Activated naive CD8-positive, alpha-beta T cell (primary cell): ENCODE results near the gene FBXO45.
"Not testable (repeated sequence)": the region's sequence is repeated elsewhere in the genome, so short reads cannot be mapped to it uniquely, and the experiment has no call there.

Experiments used
- H3K27ac Mint-ChIP-seq: one replicate; pipeline ENCODE4 v1.8.0; 2021; ENCODE audit warnings: mixed read lengths
- H3K27me3 Mint-ChIP-seq: one replicate; pipeline ENCODE4 v1.8.0; 2021; ENCODE audit warnings: mixed read lengths
- H3K36me3 Mint-ChIP-seq: one replicate; pipeline ENCODE4 v1.8.0; 2021; ENCODE audit warnings: mixed read lengths
- H3K4me1 Mint-ChIP-seq: one replicate; pipeline ENCODE4 v1.8.0; 2021; ENCODE audit warnings: low read depth, mixed read lengths
- H3K4me3 Mint-ChIP-seq: one replicate; pipeline ENCODE4 v1.8.0; 2021; ENCODE audit warnings: mild to moderate bottlenecking, mixed read lengths
- H3K9me3 Mint-ChIP-seq: one replicate; pipeline ENCODE4 v1.8.0; 2021; ENCODE audit warnings: low read depth, mixed read lengths

The FBXO45 gene

DNA sequence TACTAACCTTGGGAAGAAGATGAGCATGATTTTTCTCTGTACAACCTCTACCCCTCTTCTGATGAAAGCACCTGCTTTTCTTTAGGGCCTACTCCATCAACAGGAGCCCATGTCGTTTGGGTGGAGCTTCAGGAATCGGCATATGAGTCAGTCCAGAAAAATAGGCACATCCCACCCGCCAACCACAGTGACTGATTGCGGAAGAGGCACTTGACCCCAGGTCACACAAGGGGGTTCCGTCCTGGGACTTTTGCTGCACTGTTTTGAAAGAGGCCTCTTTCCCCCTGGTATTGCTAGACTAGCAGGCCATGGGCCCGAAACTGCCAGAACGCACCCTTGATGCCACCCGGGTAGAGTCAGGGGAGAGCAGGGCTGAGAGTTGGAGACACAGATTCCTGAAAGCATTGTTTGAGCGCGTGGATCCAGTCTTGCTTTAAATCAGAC is 51.7 kb downstream of the FBXO45 start:
- Mint-ChIP-seq H3K27me3 (no peaks in the 10 kb centered on the region), H3K36me3 (peaks cover 3% of the 10 kb centered on the region), H3K4me3 (no peak overlapping the region), H3K9me3 (no peaks in the 10 kb centered on the region), H3K27ac (no peak overlapping the region), H3K4me1 (peaks cover 27% of the 10 kb centered on the region)

DNA sequence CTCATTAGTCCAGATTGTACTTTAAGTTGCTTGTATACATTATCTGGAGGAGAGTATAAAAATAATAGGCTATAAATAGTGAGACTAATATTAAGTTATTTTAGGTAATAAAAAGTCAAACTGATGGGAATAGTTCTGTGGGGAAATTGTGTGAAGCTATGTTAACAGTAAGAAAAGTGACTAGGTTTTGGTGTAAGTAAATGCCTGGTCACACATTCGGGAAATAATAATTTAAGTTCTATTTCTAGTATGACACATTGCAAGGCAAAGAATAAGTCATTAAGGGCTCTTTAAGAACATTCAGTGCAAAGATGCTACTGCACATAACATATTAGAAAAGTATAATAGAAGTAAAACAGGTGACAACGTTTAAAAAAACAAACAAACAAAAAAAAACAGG is 52.2 kb downstream of the FBXO45 start:
- Mint-ChIP-seq H3K9me3 (no peaks in the 10 kb centered on the region), H3K27ac (no peak overlapping the region), H3K4me1 (peaks cover 29% of the 10 kb centered on the region), H3K36me3 (peaks cover 3% of the 10 kb centered on the region), H3K4me3 (no peak overlapping the region), H3K27me3 (no peaks in the 10 kb centered on the region)

DNA sequence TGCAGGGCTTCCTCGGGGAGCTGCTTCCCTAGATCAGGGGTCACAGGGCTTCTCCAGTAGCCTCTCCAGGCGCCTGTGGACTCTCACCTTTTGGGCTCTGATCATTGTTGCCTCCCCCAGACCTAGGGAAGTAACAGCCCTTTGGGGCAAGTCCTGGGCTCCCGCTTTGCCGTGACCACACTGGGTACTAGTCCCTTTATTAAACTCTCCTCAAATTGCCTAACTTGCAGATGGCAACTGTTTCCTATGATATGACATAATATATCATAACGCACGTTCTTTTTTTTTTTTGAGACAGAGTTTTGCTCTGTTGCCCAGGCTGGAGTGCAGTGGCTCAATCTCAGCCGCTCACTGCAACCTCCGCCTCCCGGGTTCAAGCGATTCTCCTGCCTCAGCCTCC is 53.2 kb downstream of the FBXO45 start:
- H3K27ac Mint-ChIP-seq = no peak overlapping the region
- H3K4me3 Mint-ChIP-seq = no peak overlapping the region
- no peaks in the 10 kb centered on the region for H3K9me3 Mint-ChIP-seq
- H3K36me3 Mint-ChIP-seq = peaks cover 3% of the 10 kb centered on the region
- H3K4me1 Mint-ChIP-seq = peaks cover 29% of the 10 kb centered on the region
- H3K27me3 Mint-ChIP-seq = no peaks in the 10 kb centered on the region

DNA sequence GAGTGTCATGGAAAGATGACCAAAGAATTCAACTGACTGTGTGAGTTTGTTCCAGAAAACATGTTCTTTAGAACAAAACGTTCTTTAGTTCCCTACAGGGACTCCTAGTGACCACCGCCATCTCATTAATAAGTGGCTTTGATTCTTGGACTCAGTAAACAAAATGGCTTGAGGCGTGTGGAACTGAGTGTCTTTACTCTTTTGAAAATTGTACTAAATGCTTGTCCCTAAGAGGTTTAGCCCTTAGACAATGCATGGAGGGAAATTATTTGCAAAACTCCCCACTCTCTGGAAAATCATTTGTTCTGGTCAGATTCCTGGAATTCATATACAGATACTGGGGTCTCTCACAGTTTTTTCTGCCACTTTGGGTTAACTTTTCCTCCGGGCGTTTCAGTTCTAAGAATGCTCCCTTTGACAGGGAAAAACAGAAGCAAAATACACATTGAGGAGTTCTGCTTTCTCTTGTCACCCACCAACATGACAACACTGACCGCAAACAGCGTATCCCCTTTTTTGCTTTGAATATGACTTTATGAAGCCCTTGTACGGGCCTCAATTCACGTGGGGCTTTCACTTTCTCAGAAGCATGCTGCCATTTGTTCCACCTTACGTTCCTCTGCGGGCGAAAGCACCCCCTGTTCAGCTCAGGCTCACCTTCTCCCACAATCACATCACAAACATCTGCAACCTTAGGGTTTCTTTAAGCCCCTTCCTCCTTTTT is 55.8 kb downstream of the FBXO45 start:
- Mint-ChIP-seq H3K4me1 (peaks cover 26% of the 10 kb centered on the region), H3K4me3 (peak overlapping the region; percentile 85), H3K27me3 (no peaks in the 10 kb centered on the region), H3K27ac (peak overlapping the region; percentile 86), H3K9me3 (no peaks in the 10 kb centered on the region), H3K36me3 (peaks cover 3% of the 10 kb centered on the region)

DNA sequence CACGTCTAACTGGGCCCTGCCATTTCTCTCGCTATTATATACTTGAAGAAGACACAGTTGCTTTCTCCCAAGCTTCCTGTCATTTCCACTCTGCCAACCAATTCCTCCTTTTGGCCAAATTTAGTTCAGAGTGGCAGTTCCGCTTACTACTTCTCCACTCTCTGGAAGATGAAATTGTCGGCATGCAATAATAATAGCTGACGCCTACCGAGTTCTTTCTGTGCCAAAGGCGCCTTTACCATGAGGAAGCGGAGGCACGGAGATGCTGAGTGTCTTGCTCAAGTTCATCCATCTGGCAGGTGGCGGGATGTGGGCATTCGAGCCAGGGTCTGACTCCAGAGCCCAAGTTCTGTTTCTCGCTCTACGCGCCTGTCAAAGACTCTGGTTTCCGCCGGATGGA is 56.4 kb downstream of the FBXO45 start:
- Mint-ChIP-seq H3K27ac (peak overlapping the region; percentile 86), H3K9me3 (no peaks in the 10 kb centered on the region), H3K27me3 (no peaks in the 10 kb centered on the region), H3K36me3 (peaks cover 3% of the 10 kb centered on the region), H3K4me3 (peak overlapping the region; percentile 85), H3K4me1 (peaks cover 31% of the 10 kb centered on the region)

DNA sequence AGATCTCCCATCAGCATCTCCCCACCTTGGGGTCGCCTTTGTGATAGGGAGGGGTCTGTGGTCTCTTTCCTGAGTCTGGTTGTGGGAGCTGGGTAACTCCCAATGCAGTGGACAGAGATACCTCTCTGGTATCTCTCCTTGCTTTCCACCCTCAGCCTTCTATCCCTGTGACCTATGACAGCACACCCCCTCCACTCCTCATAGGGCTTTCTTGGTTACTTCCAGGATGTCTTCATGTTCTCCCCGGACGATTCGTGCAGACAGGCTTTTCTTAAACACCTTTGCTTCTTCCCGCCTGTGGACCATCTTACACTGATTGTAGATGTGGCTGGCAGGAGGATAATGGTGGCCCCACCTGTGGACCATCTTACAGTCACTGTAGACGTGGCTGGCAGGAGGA is 56.9 kb downstream of the FBXO45 start:
- Mint-ChIP-seq H3K9me3 (no peaks in the 10 kb centered on the region), H3K36me3 (peaks cover 3% of the 10 kb centered on the region), H3K27ac (peak overlapping the region; percentile 75), H3K4me1 (peaks cover 32% of the 10 kb centered on the region), H3K4me3 (peak overlapping the region; percentile 18), H3K27me3 (no peaks in the 10 kb centered on the region)

DNA sequence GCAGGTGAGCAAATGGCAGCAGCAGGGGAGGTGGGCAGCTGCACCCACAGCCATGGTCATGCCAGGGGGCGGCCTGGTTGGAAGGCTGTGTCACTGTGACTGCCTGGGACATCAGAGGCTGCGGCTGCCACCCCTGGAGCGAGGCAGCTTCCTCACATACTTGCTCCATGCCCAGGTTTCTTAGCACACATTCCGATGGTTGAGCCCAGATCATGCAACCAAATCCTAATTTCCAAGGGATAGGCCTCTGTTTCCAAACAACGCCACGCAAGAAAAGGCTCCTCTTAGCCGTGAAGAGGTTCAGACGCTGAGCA is 59.4 kb downstream of the FBXO45 start:
- no peaks in the 10 kb centered on the region for H3K9me3 Mint-ChIP-seq
- no peak overlapping the region for H3K27ac Mint-ChIP-seq
- H3K4me1 Mint-ChIP-seq = peaks cover 45% of the 10 kb centered on the region
- H3K27me3 Mint-ChIP-seq = no peaks in the 10 kb centered on the region
- no peak overlapping the region for H3K4me3 Mint-ChIP-seq
- peaks cover 3% of the 10 kb centered on the region for H3K36me3 Mint-ChIP-seq

DNA sequence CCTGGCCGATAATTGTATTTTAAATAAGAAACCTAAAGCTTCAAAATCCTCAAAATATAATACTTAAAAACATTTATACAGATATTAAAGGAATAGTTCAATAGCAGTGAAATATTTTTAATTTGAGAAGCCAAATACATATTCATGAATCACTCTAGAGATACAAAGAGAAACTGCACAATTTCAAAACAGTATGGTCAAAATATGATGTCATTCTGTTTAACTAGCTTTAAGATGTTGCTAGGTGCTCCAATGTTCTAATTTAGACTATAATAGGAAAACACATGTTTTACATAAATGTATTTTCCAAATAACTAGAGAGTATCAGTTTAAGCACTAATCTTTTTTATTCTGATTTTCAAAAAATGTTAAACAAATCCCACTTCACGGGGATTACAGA is 60.8 kb downstream of the FBXO45 start:
- peaks cover 3% of the 10 kb centered on the region for H3K36me3 Mint-ChIP-seq
- H3K4me3 Mint-ChIP-seq = no peak overlapping the region
- H3K27ac Mint-ChIP-seq = peak overlapping the region; percentile 83
- peaks cover 51% of the 10 kb centered on the region for H3K4me1 Mint-ChIP-seq
- no peaks in the 10 kb centered on the region for H3K9me3 Mint-ChIP-seq
- H3K27me3 Mint-ChIP-seq = no peaks in the 10 kb centered on the region

DNA sequence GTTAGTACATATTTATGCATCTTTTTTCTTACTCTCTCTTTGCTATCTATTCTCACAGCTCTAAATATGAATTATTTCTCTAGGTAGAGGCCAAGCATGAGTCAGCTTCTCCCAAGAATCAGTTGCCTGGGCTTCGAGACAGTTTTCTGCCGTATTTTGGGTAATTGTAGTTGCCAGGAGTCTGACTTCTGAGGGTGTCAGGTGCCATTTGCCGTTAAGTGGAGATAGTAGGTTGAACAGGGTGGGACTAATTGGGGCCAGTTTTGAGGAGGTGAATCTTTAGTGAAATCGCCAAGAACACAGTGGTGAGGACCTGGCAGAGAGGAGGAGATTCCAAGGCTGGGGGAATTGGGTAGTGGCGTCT is 63.2 kb downstream of the FBXO45 start:
- H3K27ac Mint-ChIP-seq = peak overlapping the region; percentile 94
- no peaks in the 10 kb centered on the region for H3K9me3 Mint-ChIP-seq
- H3K4me3 Mint-ChIP-seq = peak overlapping the region; percentile 91
- no peaks in the 10 kb centered on the region for H3K27me3 Mint-ChIP-seq
- no peaks in the 10 kb centered on the region for H3K36me3 Mint-ChIP-seq
- H3K4me1 Mint-ChIP-seq = peaks cover 44% of the 10 kb centered on the region

DNA sequence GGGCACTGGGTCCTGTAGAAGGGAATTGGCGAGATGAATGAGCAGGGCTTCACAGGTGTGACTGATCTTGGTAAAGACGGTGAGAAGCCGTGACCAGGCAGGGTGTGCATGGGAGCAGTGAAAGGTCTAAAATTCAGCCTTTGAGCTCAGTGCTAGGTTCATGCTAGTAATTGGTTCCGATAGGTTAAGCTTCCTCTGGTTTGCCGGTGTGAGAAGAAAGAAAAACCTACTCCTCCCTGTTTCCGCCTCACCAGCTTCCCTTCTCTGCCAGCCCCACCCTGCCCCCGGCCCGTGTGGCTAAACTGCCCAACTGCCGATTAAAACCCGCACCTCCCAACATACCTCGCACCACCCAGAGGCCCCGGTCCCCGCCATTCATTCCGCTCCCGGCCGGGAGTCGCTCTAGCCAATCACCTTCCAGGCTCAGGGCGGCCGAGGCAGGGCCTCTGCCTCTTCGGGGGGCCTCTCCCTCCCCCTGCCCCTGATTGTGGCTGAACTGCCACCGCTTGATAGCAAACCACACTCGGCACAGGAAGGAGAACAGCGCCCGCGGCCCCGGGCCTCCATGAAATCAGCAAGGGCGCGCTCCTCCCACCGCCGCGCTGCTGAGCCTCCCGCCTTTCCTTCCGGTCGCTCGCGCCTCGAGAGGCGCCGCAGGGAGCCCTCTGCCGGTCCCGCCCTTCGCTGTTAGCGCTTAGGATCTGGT is 63.7 kb downstream of the FBXO45 start:
- no peaks in the 10 kb centered on the region for H3K36me3 Mint-ChIP-seq
- H3K9me3 Mint-ChIP-seq = no peaks in the 10 kb centered on the region
- H3K4me3 Mint-ChIP-seq = peak overlapping the region; percentile 91
- peak overlapping the region; percentile 94 for H3K27ac Mint-ChIP-seq
- H3K27me3 Mint-ChIP-seq = no peaks in the 10 kb centered on the region
- peaks cover 43% of the 10 kb centered on the region for H3K4me1 Mint-ChIP-seq

DNA sequence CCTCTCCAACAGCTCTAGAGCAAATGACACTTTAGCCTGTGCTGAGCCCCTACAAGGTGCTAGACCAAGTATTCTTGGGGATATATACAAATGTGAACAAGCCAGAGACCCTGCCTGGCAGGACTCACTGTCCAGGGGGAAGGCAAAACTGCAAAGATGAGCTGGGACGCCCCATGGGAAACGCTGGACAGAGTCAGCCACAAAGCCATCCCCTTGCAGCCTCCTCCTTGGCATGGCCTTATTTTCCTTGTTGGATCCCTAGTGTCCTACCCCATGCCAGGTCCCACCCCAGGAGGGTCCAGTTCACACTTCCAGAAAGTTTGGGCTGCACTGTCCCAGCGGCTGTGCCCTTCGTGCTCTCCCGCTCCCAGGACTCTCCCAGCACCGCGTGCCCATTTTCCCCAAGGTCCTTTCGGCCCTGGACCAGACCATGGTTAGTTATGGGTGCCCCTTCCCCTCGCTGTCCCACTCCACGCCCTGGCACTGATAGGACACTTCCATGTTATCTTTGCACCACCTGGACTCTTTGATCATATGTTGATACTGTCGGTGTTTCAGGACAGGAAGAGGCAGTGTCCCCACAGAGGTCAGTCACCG is 65.2 kb downstream of the FBXO45 start:
- Mint-ChIP-seq H3K9me3 (no peaks in the 10 kb centered on the region), H3K36me3 (no peaks in the 10 kb centered on the region), H3K27me3 (no peaks in the 10 kb centered on the region), H3K4me1 (peaks cover 46% of the 10 kb centered on the region), H3K27ac (peak overlapping the region; percentile 61), H3K4me3 (peak overlapping the region; percentile 91)

DNA sequence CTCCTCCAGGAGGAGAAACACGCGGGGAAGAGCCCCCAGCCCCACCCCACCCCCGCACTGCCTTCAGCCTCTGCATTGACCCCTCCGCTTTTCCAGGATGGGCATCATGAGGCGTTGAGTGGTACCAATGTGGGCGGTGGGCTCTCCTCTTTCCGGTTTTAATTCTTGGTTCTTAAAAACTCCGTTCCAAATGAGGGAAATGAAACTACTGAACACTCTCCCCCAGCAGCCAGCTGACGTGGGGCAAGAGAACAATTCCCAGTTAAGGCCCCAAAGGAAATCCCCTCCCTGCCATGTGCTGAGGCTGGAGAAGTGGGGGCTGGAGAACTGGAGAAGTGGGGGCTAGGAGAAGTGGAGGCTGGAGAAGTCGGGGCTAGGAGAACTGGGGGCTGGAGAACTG is 65.8 kb downstream of the FBXO45 start:
- no peak overlapping the region for H3K27ac Mint-ChIP-seq
- H3K27me3 Mint-ChIP-seq = no peaks in the 10 kb centered on the region
- H3K9me3 Mint-ChIP-seq = no peaks in the 10 kb centered on the region
- no peak overlapping the region for H3K4me3 Mint-ChIP-seq
- H3K36me3 Mint-ChIP-seq = no peaks in the 10 kb centered on the region
- peaks cover 50% of the 10 kb centered on the region for H3K4me1 Mint-ChIP-seq

DNA sequence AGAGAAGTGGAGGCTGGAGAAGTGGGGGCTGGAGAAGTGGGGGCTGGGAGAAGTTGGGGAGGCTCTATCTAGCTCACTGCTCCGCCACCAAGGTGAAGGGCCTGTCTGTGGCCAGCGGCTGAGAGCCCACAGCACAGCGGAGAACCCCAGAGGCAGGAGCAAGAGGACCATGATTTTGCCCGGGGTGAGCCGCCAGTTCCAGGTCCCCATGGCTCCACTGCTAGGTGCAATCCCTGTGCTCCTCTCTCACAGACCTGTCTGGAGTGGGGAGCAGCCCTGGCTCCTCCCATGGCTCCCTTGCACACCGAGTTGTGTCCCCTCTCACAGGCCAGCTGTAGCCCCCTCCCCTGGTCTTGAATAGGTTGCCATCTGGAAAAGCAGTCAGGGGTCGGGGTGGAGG is 66.4 kb downstream of the FBXO45 start:
- no peaks in the 10 kb centered on the region for H3K36me3 Mint-ChIP-seq

DNA sequence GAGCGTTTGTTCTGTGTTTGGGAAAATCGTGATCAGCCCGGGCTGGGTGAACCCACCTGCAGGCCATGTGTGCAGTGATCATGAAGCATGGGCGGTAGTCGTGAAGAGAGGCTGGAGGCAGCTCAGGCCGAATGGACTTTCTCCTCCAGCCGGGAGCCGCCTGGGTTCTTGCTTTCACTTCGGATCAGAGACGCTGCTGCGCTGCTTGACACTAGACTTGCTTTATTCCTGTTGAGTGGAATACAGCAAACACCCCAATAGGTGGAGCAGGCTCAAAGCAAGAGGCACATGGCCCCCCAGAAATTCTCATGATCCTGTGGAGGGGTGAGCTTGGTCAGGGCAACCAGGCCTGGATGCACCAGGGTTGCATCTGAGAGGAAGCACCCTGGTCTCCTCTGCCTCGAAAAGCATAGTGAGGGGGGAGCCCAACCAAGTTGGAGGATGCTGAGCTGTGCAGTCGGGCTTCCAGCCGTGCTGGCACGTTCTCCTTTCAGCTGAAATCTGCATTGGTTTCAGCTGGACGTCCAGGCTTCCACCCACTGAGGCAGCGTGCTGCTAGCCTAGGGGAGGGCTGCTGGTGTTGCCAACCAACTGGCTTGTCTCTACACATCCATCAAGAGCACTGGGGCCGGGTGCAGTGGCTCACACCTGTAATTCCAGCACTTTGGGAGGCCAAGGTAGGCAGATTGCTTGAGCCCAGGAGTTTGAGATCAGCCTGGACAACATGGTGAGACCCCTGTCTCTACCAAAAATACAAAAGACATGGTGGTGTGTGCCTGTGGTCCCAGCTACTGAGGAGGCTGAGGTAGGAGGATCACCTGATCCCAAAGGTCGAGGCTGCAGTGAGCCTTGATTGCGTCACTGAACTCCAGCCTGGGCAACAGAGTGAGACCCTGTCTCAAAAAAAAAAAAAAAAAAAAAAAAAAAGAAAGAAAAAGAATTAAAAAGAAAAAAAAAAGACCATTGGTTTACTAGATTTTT is 68.2 kb downstream of the FBXO45 start:
- Mint-ChIP-seq H3K36me3 (peaks cover 2% of the 10 kb centered on the region), H3K9me3 (no peaks in the 10 kb centered on the region), H3K27me3 (no peaks in the 10 kb centered on the region), H3K27ac (no peak overlapping the region), H3K4me1 (peaks cover 46% of the 10 kb centered on the region), H3K4me3 (no peak overlapping the region)

More for the DNA sequence above, 66.4 kb downstream of the FBXO45 start:
- Mint-ChIP-seq H3K4me3 (no peak overlapping the region), H3K9me3 (no peaks in the 10 kb centered on the region), H3K4me1 (peaks cover 46% of the 10 kb centered on the region), H3K27ac (no peak overlapping the region), H3K27me3 (no peaks in the 10 kb centered on the region)

DNA sequence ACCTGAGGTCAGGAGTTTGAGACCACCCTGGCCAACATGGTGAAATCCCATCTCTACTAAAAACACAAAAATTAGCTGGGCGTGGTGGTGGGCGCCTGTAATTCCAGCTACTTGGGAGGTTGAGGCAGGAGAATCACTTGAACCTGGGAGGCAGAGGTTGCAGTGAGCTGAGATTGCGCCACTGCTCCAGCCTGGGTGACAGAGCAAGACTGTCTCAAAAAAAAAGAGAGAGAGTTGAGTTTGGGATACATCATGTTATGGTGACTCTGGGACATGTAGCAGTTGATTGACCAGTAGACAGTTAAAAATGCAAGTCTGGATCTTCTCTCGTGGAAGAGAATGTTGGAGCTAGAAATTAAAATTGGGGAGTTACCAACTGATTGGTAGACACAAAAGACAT is 69.5 kb downstream of the FBXO45 start:
- Mint-ChIP-seq H3K27ac (peak overlapping the region; percentile 41), H3K4me1 (peaks cover 50% of the 10 kb centered on the region), H3K4me3 (peak overlapping the region; percentile 47)
- not testable (repeated sequence) for H3K27me3 Mint-ChIP-seq, H3K36me3 Mint-ChIP-seq, H3K9me3 Mint-ChIP-seq
